M059J (cell line): ENCODE measurements around the gene ESRRB. TPM values are rescaled to one million over a fixed set of nuclear protein-coding genes. Genes with fewer than 3 reads are reported as not detected.

Experiments used
- DNase-seq: peaks from one replicate; pipeline ENCODE4 v3.0.0-alpha.2; 2012; ENCODE audit warnings: low read depth
- total RNA-seq: library from RNA; depleted of rRNA; stranded (reverse); fragments of >200 nt; shearing (Covaris generic); gene quantifications from 2 replicates; pipeline ENCODE4 v1.2.3, GENCODE V29; 2014; rRNA removed

Gene ESRRB
- total RNA-seq, 1 experiment from 2014 or later, result not detected

DNA sequence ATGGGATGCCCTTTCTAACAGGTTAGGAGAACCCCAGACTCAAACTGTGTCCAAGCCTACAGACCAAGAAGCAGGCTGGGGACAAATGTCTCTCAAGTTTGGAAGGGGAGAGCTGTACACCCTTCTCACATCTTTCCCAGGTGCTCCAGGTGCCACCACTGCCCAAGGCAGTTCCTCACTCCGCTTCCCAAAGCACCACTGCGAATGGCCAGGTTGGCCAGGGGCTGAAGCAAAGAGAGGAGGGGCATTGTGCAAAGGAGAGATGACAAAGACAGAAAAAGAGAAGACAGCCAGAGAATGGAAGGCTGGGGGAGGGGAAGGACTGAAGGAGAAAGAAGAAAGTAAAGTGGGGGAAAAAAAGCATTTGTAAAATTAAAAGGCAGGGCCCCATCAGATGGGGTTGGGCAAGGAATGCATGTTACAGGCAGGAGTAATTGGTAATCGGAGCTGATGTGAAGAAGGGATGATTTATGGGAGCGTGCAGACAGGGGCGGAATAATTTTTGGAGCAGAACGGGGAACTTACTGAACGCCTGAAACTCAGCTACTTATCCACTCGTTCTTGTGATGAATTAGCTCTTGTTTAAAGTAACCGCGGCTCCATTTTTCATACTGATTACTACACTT lies 165.8 kb downstream of the ESRRB start:
- DNase-seq, result no peak

DNA sequence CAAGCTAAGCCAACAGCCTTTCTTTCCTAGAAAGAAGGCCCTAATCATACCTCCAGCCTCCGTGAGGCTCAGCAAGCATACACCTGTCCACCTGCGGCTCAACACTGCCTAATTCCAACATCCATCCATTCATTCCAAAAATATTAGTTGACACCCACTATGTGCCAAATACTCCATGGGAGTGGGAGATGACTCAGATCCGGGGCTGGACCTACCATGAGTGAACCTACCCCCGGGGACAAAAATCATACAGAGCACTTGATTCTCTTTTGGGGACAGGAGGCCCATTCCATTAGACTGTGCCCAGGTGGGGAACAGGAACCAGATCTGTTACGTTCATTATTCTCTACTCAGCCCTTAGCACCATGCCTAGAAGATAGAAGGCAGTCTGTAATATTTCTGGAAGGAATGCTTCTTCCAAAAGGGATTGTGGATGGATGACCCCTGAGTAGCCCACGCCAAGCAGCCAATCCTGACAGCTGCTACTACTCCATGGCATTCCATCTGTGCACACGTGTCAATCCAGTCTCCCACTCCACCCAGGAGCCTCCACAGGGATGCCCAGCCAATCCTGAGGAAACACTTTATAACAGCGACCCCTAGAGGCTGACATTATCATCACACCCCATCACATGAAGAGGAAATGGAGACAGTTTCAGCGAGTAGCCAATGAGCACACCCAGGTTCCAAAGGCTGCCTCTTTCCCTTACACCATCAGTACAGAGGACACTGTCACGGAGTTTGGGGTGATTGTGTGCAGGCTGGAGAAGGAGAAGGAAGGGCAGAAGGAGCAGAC lies 170.7 kb downstream of the ESRRB start:
- peak; percentile 9 for DNase-seq

DNA sequence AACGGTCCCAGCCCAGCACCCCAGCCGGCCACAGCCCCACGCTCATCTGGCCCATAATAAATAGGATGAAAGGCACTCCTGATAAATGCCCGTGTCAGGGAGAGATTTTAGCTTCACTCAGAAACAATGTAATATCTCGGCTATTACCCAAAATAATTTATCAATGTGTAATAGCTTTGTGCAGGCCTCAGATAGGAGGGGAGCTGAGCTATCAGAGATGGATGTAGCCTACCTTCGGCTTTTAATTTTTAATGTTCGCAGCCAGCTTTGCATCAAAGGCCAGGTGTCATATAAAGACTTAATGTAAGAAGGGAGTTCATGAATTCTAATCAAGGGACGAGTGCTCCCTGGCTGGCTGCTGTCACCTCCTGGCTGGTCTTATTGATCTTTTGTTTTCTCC lies 171.9 kb downstream of the ESRRB start:
- no peak for DNase-seq

DNA sequence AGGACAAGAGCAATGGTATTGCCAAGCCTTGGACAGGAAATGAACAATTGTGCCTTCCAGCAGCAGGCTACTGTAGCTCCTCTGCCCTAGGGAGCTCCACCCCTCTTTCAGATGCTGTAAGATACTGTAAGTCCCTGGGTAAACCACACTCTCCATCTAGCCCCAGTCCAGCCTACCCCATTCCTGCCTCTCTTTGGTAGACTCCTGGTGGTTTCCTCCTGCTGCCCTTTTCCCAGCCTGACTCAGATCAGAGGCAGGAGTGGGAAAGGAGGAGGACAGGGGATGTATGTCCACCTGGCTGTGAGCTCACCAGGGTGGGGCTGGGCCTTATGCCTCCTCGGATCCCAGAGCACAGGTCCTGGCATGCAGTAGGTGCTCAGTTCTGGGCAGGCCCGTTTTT lies 174.6 kb downstream of the ESRRB start:
- DNase-seq, result peak; percentile 68

GRCh38 chr14:76551116-76551515 lies 175.2 kb downstream of the ESRRB start:
- no peak for DNase-seq

Other genes with a start within 250 kb of the ESRRB start
- gene GPATCH2L, start 224.2 kb upstream of the ESRRB start, total RNA-seq, result 18.0 and 29.0 TPM in 2 replicates